Subcutaneous abdominal adipose tissue (tissue), 5 donors: ENCODE data around the gene OR7C1.
"Not testable (repeated sequence)": the region's sequence is repeated elsewhere in the genome, so short reads cannot be mapped to it uniquely, and the experiment has no call there.

Source experiments
- H3K27ac ChIP-seq: one replicate; pipeline ENCODE4 v1.7.0; 2013; ENCODE audit warnings: low read depth, mild to moderate bottlenecking, inconsistent platforms, low read length, moderate library complexity
- H3K27me3 ChIP-seq, 5 donors: one replicate each; pipeline ENCODE4 v1.7.0; 2013; ENCODE audit warnings: low read length in 5 of 5, inconsistent platforms in 1 of 5; ENCODE audit not compliant: control insufficient read depth in 5 of 5, insufficient read depth in 4 of 5
- H3K36me3 ChIP-seq, 5 donors: one replicate each; pipeline ENCODE4 v1.7.0; 2013; ENCODE audit warnings: low read length in 5 of 5; ENCODE audit not compliant: control insufficient read depth in 5 of 5, insufficient read depth in 5 of 5
- H3K4me1 ChIP-seq, 5 donors: one replicate each; pipeline ENCODE4 v1.7.0; 2013; ENCODE audit warnings: low read length in 5 of 5, mild to moderate bottlenecking in 3 of 5, moderate library complexity in 1 of 5; ENCODE audit not compliant: control insufficient read depth in 5 of 5, insufficient read depth in 5 of 5
- H3K4me3 ChIP-seq, 5 donors: one replicate each; pipeline ENCODE4 v1.7.0; 2013; ENCODE audit warnings: low read length in 5 of 5, low read depth in 1 of 5
- H3K9ac ChIP-seq, 5 donors: one replicate each; pipeline ENCODE4 v1.7.0; 2013; ENCODE audit warnings: low read length in 5 of 5, mild to moderate bottlenecking in 4 of 5, moderate library complexity in 3 of 5
- H3K9me3 ChIP-seq, 5 donors: one replicate each; pipeline ENCODE4 v1.7.0; 2013; ENCODE audit warnings: low read length in 5 of 5; ENCODE audit not compliant: control insufficient read depth in 5 of 5
- donor health status: healthy.
- donor health status: healthy.
- donor health status: healthy.
- donor health status: healthy.
- donor health status: healthy.

OR7C1 gene

GRCh38 chr19:14769201-14769600, 65.8 kb downstream of the OR7C1 start:
- no peak overlapping the region for H3K27ac ChIP-seq
- peaks cover 0 to 3% (median 0%) of the 10 kb centered on the region in 5 donors for H3K9me3 ChIP-seq
- H3K4me3 ChIP-seq = no peak overlapping the region
- H3K4me1 ChIP-seq = no peaks in the 10 kb centered on the region
- H3K36me3 ChIP-seq = peaks cover 0 to 3% (median 0%) of the 10 kb centered on the region in 5 donors
- peaks cover 0 to 19% (median 0%) of the 10 kb centered on the region in 5 donors for H3K27me3 ChIP-seq
- no peak overlapping the region for H3K9ac ChIP-seq

DNA sequence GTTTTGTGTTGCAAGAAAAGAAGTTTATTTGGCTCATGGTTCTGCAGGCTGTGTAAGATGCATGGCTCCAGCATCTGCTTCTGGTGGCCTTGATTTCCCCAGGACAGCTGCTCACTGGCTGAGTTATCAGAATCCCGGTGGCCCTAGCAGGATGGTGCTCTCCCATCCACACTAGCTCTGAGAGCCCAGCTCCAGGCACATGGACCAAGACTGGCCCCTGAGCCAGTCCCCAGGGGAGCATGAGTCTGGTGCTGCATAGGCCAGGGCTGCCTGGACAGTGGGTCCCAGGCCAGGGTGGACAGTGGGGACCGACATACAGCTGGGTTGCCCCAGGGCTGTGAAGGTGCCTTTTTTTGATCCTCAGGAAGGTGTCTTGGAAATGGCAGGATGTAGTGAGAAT, 67.0 kb downstream of the OR7C1 start:
- Histone ChIP-seq H3K9ac (no peak overlapping the region), H3K36me3 (peaks cover 0 to 3% (median 0%) of the 10 kb centered on the region in 5 donors), H3K27ac (no peak overlapping the region), H3K4me1 (no peaks in the 10 kb centered on the region), H3K9me3 (peaks cover 0 to 6% (median 0%) of the 10 kb centered on the region in 5 donors), H3K27me3 (peaks cover 0 to 20% (median 0%) of the 10 kb centered on the region in 5 donors), H3K4me3 (no peak overlapping the region)

- no peak overlapping the region for H3K4me3 ChIP-seq
- H3K27ac ChIP-seq = no peak overlapping the region
- no peak overlapping the region for H3K9ac ChIP-seq
- H3K4me1 ChIP-seq = no peaks in the 10 kb centered on the region
- peaks cover 0 to 6% (median 0%) of the 10 kb centered on the region in 5 donors for H3K9me3 ChIP-seq
- peaks cover 0 to 3% (median 0%) of the 10 kb centered on the region in 5 donors for H3K36me3 ChIP-seq
- peaks cover 0 to 20% (median 0%) of the 10 kb centered on the region in 5 donors for H3K27me3 ChIP-seq
These were observed 67.5 kb downstream of the OR7C1 start for GRCh38 chr19:14767466-14767971.

GRCh38 chr19:14765841-14766240, 69.1 kb downstream of the OR7C1 start:
- H3K36me3 ChIP-seq, H3K27ac ChIP-seq, H3K9me3 ChIP-seq, H3K9ac ChIP-seq, H3K4me3 ChIP-seq, H3K4me1 ChIP-seq: not testable (repeated sequence)
- H3K27me3 ChIP-seq = peaks cover 0 to 13% (median 0%) of the 10 kb centered on the region in 5 donors

DNA sequence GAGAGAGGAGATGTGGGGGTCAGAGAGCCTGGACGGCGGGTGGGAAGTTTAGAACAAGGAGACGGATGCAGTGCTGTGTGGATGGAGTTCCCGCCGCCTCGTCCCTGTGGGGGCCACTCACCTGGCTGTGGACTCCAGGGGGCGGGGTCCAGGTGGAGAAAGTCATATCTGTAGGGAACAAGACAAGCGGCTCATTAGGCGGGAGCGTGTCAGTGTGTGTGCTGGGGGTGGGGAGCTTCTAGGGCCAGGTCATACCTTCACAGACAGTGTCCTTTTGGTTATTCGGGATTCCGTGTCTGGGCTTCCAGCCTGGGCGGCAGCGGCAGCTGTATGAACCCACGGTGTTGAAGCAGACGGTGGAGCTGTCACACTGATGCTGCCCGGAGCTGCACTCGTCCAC, 69.6 kb downstream of the OR7C1 start:
- peaks cover 0 to 13% (median 0%) of the 10 kb centered on the region in 5 donors for H3K27me3 ChIP-seq
- H3K4me1 ChIP-seq, H3K9ac ChIP-seq, H3K27ac ChIP-seq, H3K9me3 ChIP-seq, H3K36me3 ChIP-seq, H3K4me3 ChIP-seq: not testable (repeated sequence)

DNA sequence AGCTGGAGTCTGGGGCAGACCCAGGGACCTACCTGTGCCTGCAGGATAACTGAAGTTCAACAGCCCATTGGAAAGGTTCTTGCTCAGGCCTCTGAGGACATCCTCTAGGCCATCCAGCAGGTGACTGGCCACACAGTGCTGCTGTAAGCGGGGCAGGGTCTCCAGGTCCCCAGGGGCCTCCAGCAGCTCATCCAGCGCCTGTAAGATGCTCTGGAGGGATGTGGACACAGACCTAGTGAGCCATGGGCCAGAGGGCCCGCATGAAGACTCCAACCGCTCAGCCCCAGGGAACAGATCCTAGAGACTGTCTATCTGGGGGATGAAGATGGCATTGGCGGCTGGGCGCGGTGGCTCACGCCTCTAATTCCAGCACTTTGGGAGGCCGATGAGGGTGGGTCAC, 70.6 kb downstream of the OR7C1 start:
- peaks cover 0 to 13% (median 0%) of the 10 kb centered on the region in 5 donors for H3K27me3 ChIP-seq
- no peak overlapping the region for H3K9ac ChIP-seq
- H3K36me3 ChIP-seq = no peaks in the 10 kb centered on the region
- no peaks in the 10 kb centered on the region for H3K4me1 ChIP-seq
- no peak overlapping the region for H3K4me3 ChIP-seq
- H3K9me3 ChIP-seq = peaks cover 0 to 6% (median 0%) of the 10 kb centered on the region in 5 donors
- no peak overlapping the region for H3K27ac ChIP-seq

GRCh38 chr19:14763497-14764145, 71.4 kb downstream of the OR7C1 start:
- Histone ChIP-seq H3K36me3 (no peaks in the 10 kb centered on the region), H3K27ac (no peak overlapping the region), H3K27me3 (peaks cover 0 to 13% (median 0%) of the 10 kb centered on the region in 5 donors), H3K9ac (no peak overlapping the region), H3K9me3 (peaks cover 0 to 6% (median 0%) of the 10 kb centered on the region in 5 donors), H3K4me1 (no peaks in the 10 kb centered on the region), H3K4me3 (no peak overlapping the region)

DNA sequence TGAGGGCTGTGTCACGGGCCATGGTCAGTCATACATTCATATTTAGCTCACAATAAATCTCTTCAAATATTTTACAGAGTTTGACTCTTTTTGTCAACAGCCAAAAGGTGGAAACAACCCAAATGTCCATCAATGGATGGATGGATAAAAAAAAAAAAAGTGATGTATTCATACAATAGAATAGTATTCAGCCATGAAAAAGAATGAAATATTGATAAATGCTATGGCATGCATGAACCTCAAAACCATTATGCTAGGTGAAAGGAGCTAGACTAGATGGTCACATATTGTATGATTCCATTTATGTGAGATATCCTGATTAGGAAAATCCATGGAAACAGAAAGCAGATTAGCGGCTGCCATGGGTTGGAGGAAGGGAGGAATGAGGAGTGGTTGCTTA, 72.9 kb downstream of the OR7C1 start:
- H3K27ac ChIP-seq = no peak overlapping the region
- H3K36me3 ChIP-seq = no peaks in the 10 kb centered on the region
- peaks cover 0 to 6% (median 0%) of the 10 kb centered on the region in 5 donors for H3K9me3 ChIP-seq
- H3K4me3 ChIP-seq = no peak overlapping the region
- no peak overlapping the region for H3K9ac ChIP-seq
- peaks cover 0 to 7% (median 0%) of the 10 kb centered on the region in 5 donors for H3K27me3 ChIP-seq
- H3K4me1 ChIP-seq = no peaks in the 10 kb centered on the region

DNA sequence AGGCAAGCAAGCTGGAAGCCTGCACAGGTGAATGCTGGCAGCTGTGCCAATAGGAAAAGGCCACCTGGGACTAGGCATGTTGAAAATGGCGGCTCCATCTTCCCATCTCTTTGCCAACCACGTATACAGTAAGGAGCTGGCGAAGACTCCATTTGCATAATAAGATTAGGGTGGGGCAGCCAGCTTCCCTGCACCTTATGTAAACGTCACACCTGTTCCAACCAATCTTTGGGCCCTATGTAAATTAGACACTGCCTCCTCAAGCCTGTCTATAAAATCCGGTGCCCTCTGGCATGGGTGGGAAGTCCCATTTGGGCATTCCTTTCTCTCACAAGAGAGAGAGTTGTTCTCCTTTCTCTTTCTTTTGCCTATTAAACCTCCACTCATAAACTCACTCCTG, 73.4 kb downstream of the OR7C1 start:
- H3K36me3 ChIP-seq = no peaks in the 10 kb centered on the region
- no peaks in the 10 kb centered on the region for H3K4me1 ChIP-seq
- H3K27ac ChIP-seq = no peak overlapping the region
- peaks cover 0 to 6% (median 0%) of the 10 kb centered on the region in 5 donors for H3K9me3 ChIP-seq
- H3K27me3 ChIP-seq = peaks cover 0 to 7% (median 0%) of the 10 kb centered on the region in 5 donors
- H3K4me3 ChIP-seq = no peak overlapping the region
- no peak overlapping the region for H3K9ac ChIP-seq

DNA sequence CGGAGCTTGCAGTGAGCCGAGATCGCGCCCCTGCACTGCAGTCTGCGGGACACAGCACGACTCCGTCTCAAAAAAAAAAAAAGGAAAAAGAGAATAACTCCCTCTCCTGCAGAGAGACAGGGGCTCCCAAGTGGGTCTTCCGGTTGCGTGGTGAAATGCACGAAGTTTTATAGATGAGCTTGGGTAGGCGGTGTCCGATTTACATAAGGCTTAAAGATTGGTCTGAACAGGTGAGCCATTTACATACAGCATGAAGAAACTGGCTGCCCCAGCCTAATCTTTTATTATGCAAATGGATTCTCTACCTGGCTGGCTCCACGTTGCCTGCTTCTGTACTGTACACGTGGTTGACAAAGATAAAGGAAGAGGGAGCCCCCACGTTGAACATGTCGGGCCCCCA, 76.2 kb downstream of the OR7C1 start:
- Histone ChIP-seq H3K27me3 (peaks cover 0 to under 1% (median 0%) of the 10 kb centered on the region in 5 donors), H3K36me3 (no peaks in the 10 kb centered on the region), H3K4me1 (no peaks in the 10 kb centered on the region)

More for the DNA sequence above, 76.2 kb downstream of the OR7C1 start:
- no peak overlapping the region for H3K4me3 ChIP-seq
- no peak overlapping the region for H3K27ac ChIP-seq
- H3K9ac ChIP-seq = no peak overlapping the region
- H3K9me3 ChIP-seq = peaks cover 0 to 5% (median 0%) of the 10 kb centered on the region in 5 donors
